Rectal smooth muscle tissue (tissue), 1 donor: ENCODE results near the gene ZDHHC24.

Experiments
- H3K27ac ChIP-seq: one replicate; pipeline ENCODE4 v1.7.0; 2013; ENCODE audit warnings: low read depth, low read length, inconsistent platforms
- H3K27me3 ChIP-seq: one replicate; pipeline ENCODE4 v1.7.0; 2013; ENCODE audit warnings: low read length; ENCODE audit not compliant: control insufficient read depth, insufficient read depth
- H3K36me3 ChIP-seq: one replicate; pipeline ENCODE4 v1.7.0; 2013; ENCODE audit warnings: low read length; ENCODE audit not compliant: control insufficient read depth, insufficient read depth
- H3K4me1 ChIP-seq: one replicate; pipeline ENCODE4 v1.7.0; 2013; ENCODE audit warnings: low read length; ENCODE audit not compliant: control insufficient read depth, insufficient read depth
- H3K4me3 ChIP-seq: one replicate; pipeline ENCODE4 v1.7.0; 2013; ENCODE audit warnings: low read length
- H3K9ac ChIP-seq: one replicate; pipeline ENCODE4 v1.7.0; 2013; ENCODE audit warnings: low read length

The ZDHHC24 gene

DNA sequence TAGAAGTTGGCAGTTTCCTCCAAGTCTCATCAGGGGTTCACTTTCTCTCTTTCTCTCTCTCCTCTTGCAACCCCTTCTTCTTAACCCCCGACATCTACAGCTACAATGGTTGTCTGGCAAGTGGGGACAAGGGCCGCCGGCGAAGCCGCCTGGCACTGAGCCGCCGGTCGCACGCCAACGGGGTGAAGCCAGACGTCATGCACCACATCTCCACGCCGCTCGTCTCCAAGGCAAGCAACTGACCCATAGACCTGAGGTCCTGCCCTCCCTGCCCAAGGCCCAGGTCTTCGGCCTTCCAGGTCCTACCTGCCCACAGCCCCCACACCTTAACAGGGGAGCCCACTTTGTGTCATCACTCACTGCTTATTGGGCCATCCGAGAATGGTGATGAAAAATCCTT lies 74.7 kb downstream of the ZDHHC24 start:
- H3K9ac ChIP-seq, result no peak overlapping the region
- no peak overlapping the region for H3K27ac ChIP-seq
- H3K36me3 ChIP-seq, result peaks cover 6% of the 10 kb centered on the region
- H3K4me1 ChIP-seq, result peaks cover 6% of the 10 kb centered on the region
- no peaks in the 10 kb centered on the region for H3K27me3 ChIP-seq
- H3K4me3 ChIP-seq, result no peak overlapping the region
